IgD-negative memory B cell (primary cell): Measurements from ENCODE around the gene TIMP2. TPM values are rescaled to one million over a fixed set of nuclear protein-coding genes. Genes with fewer than 3 reads are reported as not detected.

Experiments used
- H3K27ac Mint-ChIP-seq, 3 donors: one replicate each; pipeline ENCODE4 v1.8.0; 2020 to 2022; ENCODE audit warnings: mild to moderate bottlenecking in 3 of 3, mixed read lengths in 3 of 3, moderate library complexity in 1 of 3
- H3K27me3 Mint-ChIP-seq: one replicate; pipeline ENCODE4 v1.8.0; 2021; ENCODE audit warnings: mixed read lengths
- H3K36me3 Mint-ChIP-seq: one replicate; pipeline ENCODE4 v1.8.0; 2020; ENCODE audit warnings: mild to moderate bottlenecking, mixed read lengths
- H3K4me1 Mint-ChIP-seq, 3 donors: one replicate each; pipeline ENCODE4 v1.8.0; 2020 to 2022; ENCODE audit warnings: mixed read lengths in 3 of 3, mild to moderate bottlenecking in 1 of 3
- H3K4me3 Mint-ChIP-seq, 4 donors: one replicate each; pipeline ENCODE4 v1.8.0; 2020 to 2022; ENCODE audit warnings: mild to moderate bottlenecking in 4 of 4, mixed read lengths in 4 of 4, moderate library complexity in 3 of 4
- H3K9me3 Mint-ChIP-seq, 3 donors: one replicate each; pipeline ENCODE4 v1.8.0; 2020 to 2021; ENCODE audit warnings: mixed read lengths in 3 of 3, mild to moderate bottlenecking in 1 of 3
- polyA plus RNA-seq: library from polyadenylated mRNA; unstranded; fragments of 300-500 nt; fragmentation: Illumina TruSeq; gene quantifications from one replicate; pipeline ENCODE4 v1.2.3, GENCODE V29; 2021

The TIMP2 gene
- polyA plus RNA-seq, 1 donor from 2014 or later = 0.34 TPM

DNA sequence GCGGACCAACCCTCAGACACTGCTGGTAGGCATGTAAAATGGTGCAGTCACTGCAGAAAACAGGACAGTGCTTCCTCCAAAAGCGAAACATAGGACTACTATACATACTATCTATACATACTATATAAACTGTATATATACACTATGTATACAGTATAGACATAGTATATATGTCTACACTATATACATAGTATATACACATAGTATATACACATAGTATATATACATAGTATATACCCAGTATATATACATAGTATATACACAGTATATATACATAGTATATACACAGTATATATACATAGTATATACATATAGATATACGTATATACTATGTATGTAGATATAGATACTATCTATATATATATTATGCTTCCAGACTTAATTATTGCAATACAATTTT, 78.1 kb downstream of the TIMP2 start:
- H3K4me1 Mint-ChIP-seq = peaks cover 2 to 7% (median 4%) of the 10 kb centered on the region in 3 donors
- H3K36me3 Mint-ChIP-seq = no peaks in the 10 kb centered on the region
- no peak overlapping the region for H3K27ac Mint-ChIP-seq
- no peak overlapping the region for H3K4me3 Mint-ChIP-seq
- no peaks in the 10 kb centered on the region for H3K27me3 Mint-ChIP-seq
- H3K9me3 Mint-ChIP-seq = no peaks in the 10 kb centered on the region

DNA sequence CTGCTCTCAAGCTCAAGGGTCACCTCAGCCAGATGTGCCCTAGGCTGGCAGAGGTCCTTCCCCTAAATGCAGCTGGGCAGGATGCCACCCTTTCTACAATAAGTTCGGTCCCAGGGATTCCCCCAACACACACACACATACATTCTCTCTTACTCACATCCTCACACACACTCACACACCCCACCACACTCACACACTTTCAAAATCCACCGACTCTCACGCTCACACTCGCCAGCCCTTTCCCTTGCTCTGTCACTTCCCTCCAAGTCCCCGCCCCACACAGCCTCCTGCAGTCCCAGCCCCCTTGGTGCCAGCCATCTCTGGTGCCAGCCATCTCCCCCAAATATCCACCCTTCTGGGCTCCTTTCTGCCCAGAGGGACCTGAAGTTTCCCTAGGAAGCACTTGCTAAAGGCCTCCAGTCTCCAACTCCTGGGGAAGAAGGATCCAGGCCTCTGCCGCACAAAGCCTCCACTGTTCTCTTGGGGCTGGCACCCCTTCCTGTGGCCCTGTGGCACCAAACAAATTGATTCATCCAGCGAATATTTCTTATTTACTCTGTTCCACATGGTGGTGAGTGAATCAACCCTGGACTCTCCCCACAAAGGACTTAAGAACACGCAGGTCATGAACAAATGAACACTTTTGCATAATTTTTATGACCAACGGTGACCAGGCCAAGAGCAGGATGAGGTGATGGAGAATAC, 80.7 kb downstream of the TIMP2 start:
- no peaks in the 10 kb centered on the region for H3K36me3 Mint-ChIP-seq
- peak overlapping the region in 2 of 4 donors; percentile 37 to 43 for H3K4me3 Mint-ChIP-seq
- H3K9me3 Mint-ChIP-seq = no peaks in the 10 kb centered on the region

DNA sequence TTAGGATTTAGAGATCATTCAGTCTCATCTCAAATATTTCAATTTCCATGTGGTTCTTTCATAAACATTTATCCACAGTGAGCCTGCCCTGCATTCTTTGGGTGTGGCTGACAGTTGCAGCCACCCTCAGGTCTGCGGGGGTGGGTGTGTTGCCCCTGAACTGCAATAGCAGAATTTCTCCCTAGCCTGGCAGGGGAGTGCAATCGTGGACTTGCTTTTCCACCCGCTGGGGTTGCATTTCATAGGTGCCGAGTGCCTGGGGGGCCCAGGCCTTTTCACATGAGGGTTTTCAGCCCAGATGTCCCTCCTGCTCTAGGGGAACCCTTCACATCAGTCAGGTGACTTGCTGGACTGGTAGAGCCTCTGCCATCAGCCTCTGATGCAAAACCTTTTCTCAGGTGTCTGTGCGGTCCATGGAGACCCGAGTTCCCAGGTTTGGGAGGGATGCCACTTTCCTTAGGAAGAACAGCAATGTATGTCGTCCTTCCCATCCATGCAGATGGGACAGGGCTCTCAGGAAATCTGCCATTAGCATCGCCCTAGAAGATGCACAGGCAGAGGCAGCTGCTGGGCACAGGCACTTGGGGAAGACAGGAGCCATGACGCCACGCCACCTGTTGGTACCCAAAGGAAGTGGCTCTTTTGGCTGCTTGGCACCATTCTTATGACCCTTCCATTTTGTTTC, 82.2 kb downstream of the TIMP2 start:
- no peaks in the 10 kb centered on the region for H3K9me3 Mint-ChIP-seq
- peak overlapping the region in 1 of 3 donors; percentile 95 for H3K27ac Mint-ChIP-seq
- peak overlapping the region in 3 of 4 donors; percentile 30 to 80 (median 43) for H3K4me3 Mint-ChIP-seq
- peaks cover 1% of the 10 kb centered on the region for H3K27me3 Mint-ChIP-seq
- H3K36me3 Mint-ChIP-seq = no peaks in the 10 kb centered on the region
- peaks cover 13 to 25% (median 23%) of the 10 kb centered on the region in 3 donors for H3K4me1 Mint-ChIP-seq

More for the DNA sequence above, 80.7 kb downstream of the TIMP2 start:
- H3K4me1 Mint-ChIP-seq = peaks cover 8 to 13% (median 13%) of the 10 kb centered on the region in 3 donors
- peak overlapping the region in 2 of 3 donors; percentile 72 to 96 for H3K27ac Mint-ChIP-seq
- no peaks in the 10 kb centered on the region for H3K27me3 Mint-ChIP-seq

DNA sequence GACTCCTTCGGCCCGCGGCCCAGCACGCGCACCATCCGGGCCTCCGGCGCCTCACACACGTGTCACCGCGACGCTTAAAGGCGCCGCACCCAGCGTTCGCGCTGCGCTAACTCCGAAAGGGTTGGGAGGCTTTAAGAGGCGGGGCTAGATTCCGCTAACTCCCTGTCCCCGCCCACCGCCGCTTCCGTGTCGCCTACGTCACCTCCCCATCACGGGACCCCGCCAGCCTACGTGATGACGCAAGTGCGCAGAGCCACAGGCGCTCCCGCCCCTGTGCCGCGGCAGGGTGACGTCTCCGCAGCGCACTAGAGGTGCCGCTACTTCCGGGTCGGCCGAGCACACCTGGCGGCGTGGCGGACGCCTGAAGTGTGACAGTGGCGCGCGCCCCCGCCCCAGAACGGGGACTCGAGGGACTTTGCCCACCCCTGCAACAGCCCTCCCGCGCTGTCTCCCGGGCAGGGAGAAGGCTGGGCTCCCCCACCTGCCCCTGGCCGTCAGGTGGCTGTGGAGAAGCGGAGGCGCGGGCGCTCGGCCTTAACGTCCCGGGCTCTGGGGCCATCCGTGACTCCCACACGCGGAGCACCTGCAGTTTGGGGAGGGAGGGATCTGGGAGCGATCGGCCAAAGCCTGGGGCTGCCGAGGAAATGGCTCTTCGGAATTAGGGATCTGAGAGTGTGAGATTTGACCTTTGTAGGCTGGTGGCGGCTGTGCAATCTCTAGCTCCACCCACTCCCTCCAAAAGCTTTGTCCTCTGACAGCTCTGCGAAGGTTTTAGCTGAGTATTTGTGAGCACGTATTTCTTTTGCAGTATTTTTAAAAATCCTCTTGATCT, 84.2 kb downstream of the TIMP2 start, which contains the start of gene USP36:
USP36 (minus strand) TSS at position 35 of the 832 bp plus-strand sequence. CDS start 4,451 bp downstream, outside the sequence.
- H3K4me3 Mint-ChIP-seq = peak within 1 kb of the TSS; percentile 90 to 98 (median 94)
- H3K4me1 Mint-ChIP-seq = peaks cover 13 to 30% (median 23%) of the 10 kb centered on the region in 3 donors
- H3K27ac Mint-ChIP-seq = peak within 1 kb of the TSS; percentile 95 to 98 (median 96)
- peaks cover 5% of the 10 kb centered on the region for H3K36me3 Mint-ChIP-seq
- no peaks in the 10 kb centered on the region for H3K9me3 Mint-ChIP-seq
- peaks cover 1% of the 10 kb centered on the region for H3K27me3 Mint-ChIP-seq

DNA sequence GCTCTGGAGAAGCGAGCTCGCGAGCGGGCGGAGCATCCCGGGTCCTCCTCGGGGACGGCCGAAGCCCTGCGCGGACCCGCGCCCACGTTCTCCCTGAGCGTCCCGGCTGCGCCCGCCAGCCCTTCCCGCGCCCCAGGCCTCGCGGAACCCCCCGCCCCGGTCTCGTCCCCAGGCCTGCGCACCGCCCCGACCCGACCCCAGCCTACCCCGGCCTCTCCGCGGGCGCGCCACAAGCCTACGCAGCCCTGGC, 84.7 kb downstream of the TIMP2 start:
- no peaks in the 10 kb centered on the region for H3K9me3 Mint-ChIP-seq
- peaks cover 1% of the 10 kb centered on the region for H3K27me3 Mint-ChIP-seq
- peaks cover 13 to 30% (median 25%) of the 10 kb centered on the region in 3 donors for H3K4me1 Mint-ChIP-seq
- peaks cover 8% of the 10 kb centered on the region for H3K36me3 Mint-ChIP-seq
- peak overlapping the region; percentile 95 to 98 (median 96) for H3K27ac Mint-ChIP-seq
- peak overlapping the region; percentile 90 to 98 (median 92) for H3K4me3 Mint-ChIP-seq

DNA sequence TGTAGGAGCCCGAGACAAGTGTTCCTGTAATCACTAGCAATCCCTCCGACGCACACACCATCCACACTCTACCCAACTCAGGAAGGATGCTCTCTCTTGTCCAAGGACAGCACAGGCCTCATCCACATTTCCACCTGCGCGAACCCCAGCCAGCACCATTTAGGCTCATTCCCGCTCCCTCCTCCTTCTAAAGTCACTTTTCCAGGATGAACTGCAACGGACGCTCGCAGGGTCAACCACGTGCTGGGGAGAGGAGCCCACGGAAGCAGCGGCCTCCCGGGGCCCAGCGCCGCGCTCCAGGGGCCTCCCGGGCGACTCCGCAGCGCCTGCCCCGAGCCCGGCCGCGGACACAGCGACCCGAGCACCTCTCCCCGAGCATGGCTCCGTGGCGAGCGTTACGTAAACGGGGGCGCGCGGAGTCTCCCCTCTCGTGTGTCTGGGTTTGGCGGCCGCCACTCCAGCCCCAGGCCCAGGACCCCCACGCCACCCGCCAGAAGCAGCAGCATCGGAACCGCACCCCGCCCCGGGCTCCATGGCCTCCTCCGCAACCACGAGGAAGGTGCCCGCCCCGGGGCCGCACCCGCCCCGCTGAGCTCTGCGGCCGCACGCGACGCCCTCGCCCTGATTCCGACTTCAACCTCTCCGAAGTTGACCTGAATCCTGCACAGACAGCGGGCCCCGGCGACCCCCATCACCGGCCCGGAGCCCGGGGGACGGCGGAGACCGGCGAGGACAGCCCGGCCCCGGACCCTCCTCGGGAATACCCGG, 85.2 kb downstream of the TIMP2 start:
- peak overlapping the region; percentile 90 to 96 (median 92) for H3K4me3 Mint-ChIP-seq
- H3K4me1 Mint-ChIP-seq = peaks cover 13 to 30% (median 25%) of the 10 kb centered on the region in 3 donors
- no peaks in the 10 kb centered on the region for H3K9me3 Mint-ChIP-seq
- peaks cover 8% of the 10 kb centered on the region for H3K36me3 Mint-ChIP-seq
- peaks cover 1% of the 10 kb centered on the region for H3K27me3 Mint-ChIP-seq
- H3K27ac Mint-ChIP-seq = peak overlapping the region; percentile 92 to 98 (median 95)

DNA sequence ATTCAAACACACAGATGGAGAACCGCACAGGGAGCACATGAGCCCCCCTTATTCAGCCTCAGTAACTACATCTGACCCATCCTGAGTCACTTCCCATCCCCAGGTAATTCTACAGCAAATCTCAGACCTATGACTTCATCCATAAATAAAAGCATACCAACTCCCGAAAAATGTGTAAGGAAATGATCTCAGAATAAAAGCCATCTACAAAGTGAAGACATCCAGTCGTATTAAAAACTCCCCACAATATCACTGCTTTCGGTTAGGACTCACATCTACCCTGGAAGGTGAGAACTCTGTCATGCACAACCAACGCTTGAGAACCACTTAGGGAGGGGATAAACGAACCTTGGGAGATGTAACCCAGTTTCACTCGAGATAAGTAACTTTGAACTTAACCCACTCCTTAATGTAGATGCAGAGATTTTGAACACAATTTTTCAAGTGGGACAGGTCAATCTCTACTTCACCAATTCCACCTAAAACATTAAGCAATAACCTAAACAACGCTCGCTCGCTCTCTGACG, 85.9 kb downstream of the TIMP2 start:
- Mint-ChIP-seq H3K27ac (peak overlapping the region; percentile 92 to 98 (median 95)), H3K4me1 (peaks cover 13 to 30% (median 25%) of the 10 kb centered on the region in 3 donors), H3K4me3 (peak overlapping the region; percentile 90 to 96 (median 92)), H3K27me3 (peaks cover 1% of the 10 kb centered on the region), H3K9me3 (no peaks in the 10 kb centered on the region), H3K36me3 (peaks cover 8% of the 10 kb centered on the region)

DNA sequence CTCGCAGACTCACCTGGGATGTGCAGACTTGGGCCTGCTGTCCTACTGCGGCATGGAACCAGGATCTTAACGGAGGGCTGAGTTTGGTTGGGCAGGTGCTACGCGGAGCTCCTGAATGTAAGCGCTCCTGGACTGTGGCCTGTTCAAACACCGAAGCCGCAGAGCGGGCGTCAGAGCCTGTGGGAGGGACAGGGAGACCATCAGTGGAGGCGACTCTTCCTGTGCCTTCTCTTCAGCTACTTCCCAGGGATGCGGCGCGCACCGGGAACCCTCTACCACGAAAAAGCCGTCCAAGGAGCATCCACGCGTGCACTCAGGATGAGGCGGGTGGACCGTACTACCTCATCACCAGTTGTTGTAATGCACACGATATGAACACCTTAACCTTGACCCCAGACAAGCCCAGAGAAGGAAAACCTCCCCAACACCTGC, 86.6 kb downstream of the TIMP2 start:
- H3K36me3 Mint-ChIP-seq = peaks cover 8% of the 10 kb centered on the region

DNA sequence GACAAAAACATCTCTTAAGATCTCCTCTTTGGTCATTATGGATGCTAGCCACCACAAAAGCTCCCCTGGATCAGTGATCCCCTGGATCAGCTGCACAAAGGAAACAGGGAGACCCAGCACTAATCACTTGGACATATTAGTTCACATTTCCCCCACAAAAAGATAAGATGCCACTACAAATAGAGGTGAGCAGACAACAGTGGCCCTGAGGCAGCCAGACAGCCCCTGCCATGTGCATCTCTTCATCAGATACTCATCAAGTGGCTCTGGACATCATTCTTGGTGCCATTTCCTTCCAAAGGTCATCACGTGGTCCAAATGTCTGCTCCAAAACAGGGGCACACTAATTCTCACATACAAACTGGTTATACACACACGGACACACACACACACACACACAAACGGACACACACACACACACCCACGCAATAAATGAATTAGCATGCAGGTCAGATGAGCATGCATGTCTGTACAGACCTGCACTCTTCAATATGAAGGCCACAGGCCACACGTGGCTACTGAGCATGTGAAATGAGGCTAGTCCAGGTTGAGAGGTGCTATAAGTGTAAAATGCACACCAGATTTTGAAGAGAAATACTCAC, 88.7 kb downstream of the TIMP2 start:
- peaks cover 8% of the 10 kb centered on the region for H3K36me3 Mint-ChIP-seq
- H3K9me3 Mint-ChIP-seq = no peaks in the 10 kb centered on the region
- H3K4me3 Mint-ChIP-seq = peak overlapping the region in 1 of 4 donors; percentile 46
- peaks cover 8 to 22% (median 21%) of the 10 kb centered on the region in 3 donors for H3K4me1 Mint-ChIP-seq
- peaks cover 1% of the 10 kb centered on the region for H3K27me3 Mint-ChIP-seq
- no peak overlapping the region for H3K27ac Mint-ChIP-seq

More for the DNA sequence above, 86.6 kb downstream of the TIMP2 start:
- Mint-ChIP-seq H3K27me3 (peaks cover 1% of the 10 kb centered on the region), H3K27ac (peak overlapping the region; percentile 22 to 95 (median 92)), H3K4me1 (peaks cover 13 to 25% (median 25%) of the 10 kb centered on the region in 3 donors), H3K4me3 (peak overlapping the region in 3 of 4 donors; percentile 85 to 91 (median 90)), H3K9me3 (no peaks in the 10 kb centered on the region)

DNA sequence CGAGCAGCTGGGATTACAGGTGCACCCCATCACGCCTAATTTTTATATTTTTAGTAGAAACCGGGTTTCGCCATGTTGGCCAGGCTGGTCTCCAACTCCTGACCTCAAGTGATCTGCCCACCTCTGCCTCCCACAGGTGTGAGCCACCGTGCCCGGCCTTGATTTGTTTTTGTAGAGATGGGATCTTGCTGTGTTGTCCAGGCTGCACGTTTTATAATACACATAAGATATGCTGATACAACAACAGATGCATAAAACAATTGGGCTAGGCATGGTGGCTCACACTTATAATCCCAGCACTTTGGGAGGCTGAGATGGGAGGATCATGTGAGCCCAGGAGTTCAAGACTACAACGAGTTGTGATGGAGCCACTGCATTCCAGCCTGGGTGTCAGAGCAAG, 90.6 kb downstream of the TIMP2 start:
- H3K9me3 Mint-ChIP-seq = no peaks in the 10 kb centered on the region
- H3K27ac Mint-ChIP-seq = no peak overlapping the region
- H3K4me3 Mint-ChIP-seq = no peak overlapping the region
- H3K4me1 Mint-ChIP-seq = peaks cover 13 to 18% (median 14%) of the 10 kb centered on the region in 3 donors
- peaks cover 8% of the 10 kb centered on the region for H3K36me3 Mint-ChIP-seq
- peaks cover 1% of the 10 kb centered on the region for H3K27me3 Mint-ChIP-seq

DNA sequence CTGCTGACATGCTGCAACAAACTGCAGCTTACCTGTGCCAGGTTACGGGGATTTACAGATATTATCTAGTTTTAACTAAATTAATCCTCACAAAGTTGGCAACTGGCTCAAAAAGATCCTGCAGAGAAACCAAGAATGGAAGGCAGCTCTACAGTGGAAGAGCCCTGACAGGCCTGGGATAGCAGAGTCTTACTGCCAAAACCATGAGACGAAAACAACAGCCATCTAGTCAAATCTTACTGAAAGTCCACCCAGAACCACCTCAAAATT, 92.7 kb downstream of the TIMP2 start:
- Mint-ChIP-seq H3K36me3 (peaks cover 10% of the 10 kb centered on the region), H3K4me3 (peak overlapping the region in 1 of 4 donors; percentile 21), H3K27me3 (no peaks in the 10 kb centered on the region), H3K9me3 (no peaks in the 10 kb centered on the region), H3K4me1 (peaks cover 4 to 8% (median 5%) of the 10 kb centered on the region in 3 donors), H3K27ac (peak overlapping the region in 1 of 3 donors; percentile 53)

DNA sequence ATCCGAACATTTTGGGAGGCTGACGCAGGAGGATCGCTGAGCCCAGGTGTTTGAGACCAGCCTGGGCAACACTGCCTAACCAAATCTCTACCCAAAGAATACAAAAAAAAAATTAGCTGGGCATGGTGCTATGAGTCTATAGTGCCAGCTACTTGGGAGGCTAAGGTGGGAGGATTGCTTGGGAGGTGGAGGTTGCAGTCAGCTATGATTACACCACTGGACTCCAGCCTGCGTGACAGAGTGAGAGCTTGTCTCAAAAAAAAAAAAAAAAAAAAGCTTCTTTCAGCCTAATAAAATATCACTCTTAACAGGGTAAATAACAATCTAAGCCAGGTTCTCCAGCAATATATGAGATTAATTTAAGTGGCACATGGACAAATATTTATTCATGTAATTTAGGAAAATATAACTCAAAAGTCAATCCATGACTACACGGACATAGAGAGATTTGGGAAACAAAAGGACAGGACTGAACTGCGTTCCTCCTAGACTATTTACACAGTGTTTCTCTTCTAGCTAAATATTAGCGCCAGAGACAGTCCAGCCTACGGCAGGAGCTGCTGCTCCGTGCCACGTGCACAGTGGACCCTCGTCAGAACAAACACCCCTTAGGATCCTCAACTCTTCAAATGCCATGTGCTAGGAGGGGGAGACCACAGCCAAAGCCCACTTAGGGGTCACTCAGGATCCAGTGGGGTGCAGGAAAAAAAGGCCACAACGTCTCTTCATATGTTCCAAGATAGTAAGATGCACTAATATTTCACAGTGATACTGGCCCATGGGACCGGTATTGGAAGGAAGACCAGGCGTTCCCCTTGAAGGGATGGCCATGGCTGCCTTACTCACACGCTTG, 93.3 kb downstream of the TIMP2 start:
- H3K27me3 Mint-ChIP-seq = no peaks in the 10 kb centered on the region
- H3K4me1 Mint-ChIP-seq = peaks cover 4 to 13% (median 8%) of the 10 kb centered on the region in 3 donors
- H3K36me3 Mint-ChIP-seq = peaks cover 9% of the 10 kb centered on the region
- H3K27ac Mint-ChIP-seq = peak overlapping the region in 1 of 3 donors; percentile 53
- no peaks in the 10 kb centered on the region for H3K9me3 Mint-ChIP-seq
- peak overlapping the region in 1 of 4 donors; percentile 21 for H3K4me3 Mint-ChIP-seq

DNA sequence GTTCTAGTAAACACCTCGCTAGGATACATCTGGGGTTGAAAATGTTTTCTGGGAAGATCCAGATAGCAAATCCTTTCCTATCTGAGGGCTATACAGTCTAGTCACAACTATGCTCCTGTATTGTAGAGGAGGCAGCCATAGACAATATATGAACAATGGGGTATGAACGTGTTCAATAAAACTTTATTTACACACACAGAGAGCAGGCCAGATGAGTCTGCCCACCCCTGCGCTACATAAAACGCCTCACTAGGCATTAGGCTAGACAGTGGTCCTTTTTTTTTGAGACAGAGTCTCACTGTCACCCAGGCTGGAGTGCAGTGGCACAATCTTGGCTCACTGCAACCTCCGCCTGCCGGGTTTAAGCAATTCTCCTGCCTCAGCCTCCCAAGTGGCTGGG, 95.7 kb downstream of the TIMP2 start:
- Mint-ChIP-seq H3K27ac (peak overlapping the region in 1 of 3 donors; percentile 52), H3K4me3 (no peak overlapping the region), H3K36me3 (peaks cover 2% of the 10 kb centered on the region), H3K9me3 (no peaks in the 10 kb centered on the region), H3K27me3 (no peaks in the 10 kb centered on the region), H3K4me1 (peaks cover 2 to 17% (median 6%) of the 10 kb centered on the region in 3 donors)
